ENCODE measurements around the gene TAF11L14. TPM values are rescaled to one million over a fixed set of nuclear protein-coding genes. Genes with fewer than 3 reads are reported as not detected.
"Not testable (repeated sequence)": the region's sequence is repeated elsewhere in the genome, so short reads cannot be mapped to it uniquely, and the experiment has no call there.

Gene TAF11L14
- total RNA-seq, 4 donors from 2014 or later, result not detected

DNA sequence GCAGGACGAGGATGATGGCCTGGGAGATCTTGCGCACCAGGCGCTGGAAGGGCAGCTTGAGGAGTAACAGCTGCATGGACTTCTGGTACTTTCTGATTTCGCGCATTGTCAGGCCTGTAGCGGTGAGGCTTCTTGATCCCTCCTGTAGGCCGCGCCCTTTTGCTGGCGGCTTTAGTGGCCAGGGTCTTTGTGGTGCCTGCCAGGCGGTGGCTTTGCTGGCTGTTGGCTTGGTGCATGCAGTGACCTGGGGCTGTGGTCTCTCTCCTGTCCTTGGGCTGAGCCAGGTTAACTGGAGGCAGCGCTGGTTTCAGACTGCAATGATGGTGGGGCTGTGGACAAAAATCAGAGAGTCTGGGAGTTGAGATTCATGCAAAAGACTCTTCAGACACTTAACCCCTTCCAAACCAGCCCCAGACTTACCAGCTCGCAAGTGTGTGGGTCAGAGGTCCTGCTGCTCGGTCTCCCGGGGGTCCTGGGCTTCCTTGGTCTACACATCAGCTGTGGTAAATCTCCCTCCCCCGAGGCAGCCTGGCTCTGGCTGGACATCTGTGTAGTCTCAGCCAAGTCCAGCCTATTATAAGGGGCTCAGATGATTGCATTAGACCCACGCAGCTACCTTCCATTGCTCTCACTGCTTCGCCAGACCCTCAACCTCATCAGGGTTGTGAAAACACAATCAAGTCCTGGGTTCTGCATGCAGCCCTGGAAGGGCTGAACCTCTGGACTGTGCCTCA, 19.2 kb upstream of the TAF11L14 start:
- WGBS, 2 donors, result 91 to 95% methylated on average over 15 to 17 of the region's 17 CpGs
- no peak for TF ChIP-seq POLR2A (IDR thresholded peaks at IDR 0.05)
- TF ChIP-seq, protein P1, sequence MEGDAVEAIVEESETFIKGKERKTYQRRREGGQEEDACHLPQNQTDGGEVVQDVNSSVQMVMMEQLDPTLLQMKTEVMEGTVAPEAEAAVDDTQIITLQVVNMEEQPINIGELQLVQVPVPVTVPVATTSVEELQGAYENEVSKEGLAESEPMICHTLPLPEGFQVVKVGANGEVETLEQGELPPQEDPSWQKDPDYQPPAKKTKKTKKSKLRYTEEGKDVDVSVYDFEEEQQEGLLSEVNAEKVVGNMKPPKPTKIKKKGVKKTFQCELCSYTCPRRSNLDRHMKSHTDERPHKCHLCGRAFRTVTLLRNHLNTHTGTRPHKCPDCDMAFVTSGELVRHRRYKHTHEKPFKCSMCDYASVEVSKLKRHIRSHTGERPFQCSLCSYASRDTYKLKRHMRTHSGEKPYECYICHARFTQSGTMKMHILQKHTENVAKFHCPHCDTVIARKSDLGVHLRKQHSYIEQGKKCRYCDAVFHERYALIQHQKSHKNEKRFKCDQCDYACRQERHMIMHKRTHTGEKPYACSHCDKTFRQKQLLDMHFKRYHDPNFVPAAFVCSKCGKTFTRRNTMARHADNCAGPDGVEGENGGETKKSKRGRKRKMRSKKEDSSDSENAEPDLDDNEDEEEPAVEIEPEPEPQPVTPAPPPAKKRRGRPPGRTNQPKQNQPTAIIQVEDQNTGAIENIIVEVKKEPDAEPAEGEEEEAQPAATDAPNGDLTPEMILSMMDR (IDR thresholded peaks at IDR 0.05), result no peak
- no peak for DNase-seq (ENCODE audit: low spot score in 2 of 2)
- intact Hi-C loops (cut with DNase I; ENCODE audit: low total_unique reads), result no loop called here
- H3K4me3 ChIP-seq (ENCODE audit: low read depth, poor library complexity, severe bottlenecking), result no peak overlapping the region

DNA sequence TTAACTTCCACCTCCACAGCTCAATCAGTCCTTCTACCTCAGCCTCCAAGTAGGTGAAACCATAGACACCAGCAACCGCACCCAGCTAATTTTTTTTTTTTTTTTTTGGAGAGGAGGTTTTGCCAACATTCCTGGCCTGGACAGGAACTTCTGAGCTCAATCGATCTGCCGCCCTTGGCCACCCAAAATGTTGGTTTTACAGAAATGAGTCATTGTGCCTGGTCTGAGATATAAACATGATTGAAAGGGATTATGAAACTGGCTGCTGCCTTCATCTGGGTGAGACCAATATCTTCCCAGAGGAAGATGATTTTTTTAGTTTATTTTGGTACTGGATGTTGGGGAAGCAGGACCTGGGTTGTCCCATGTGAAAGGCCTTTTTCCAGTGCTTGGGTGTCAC, 14.9 kb upstream of the TAF11L14 start:
- H3K4me3 ChIP-seq (ENCODE audit: low read depth, poor library complexity, severe bottlenecking), result no peak overlapping the region
- TF ChIP-seq, protein P1 (IDR thresholded peaks at IDR 0.05), result no peak
- no peak for TF ChIP-seq POLR2A (IDR thresholded peaks at IDR 0.05)
- no peak for DNase-seq (ENCODE audit: low spot score in 2 of 2)
- WGBS, 2 donors, result 57 to 60% methylated on average over 3 of the region's 3 CpGs
- intact Hi-C loops (cut with DNase I; ENCODE audit: low total_unique reads), result no loop called here

GRCh38 chr5:17620627-17621026, 13.6 kb upstream of the TAF11L14 start:
- 80 to 87% methylated on average over 5 to 15 of the region's 17 CpGs for WGBS, 2 donors
- TF ChIP-seq, protein P1 (IDR thresholded peaks at IDR 0.05), result no peak
- intact Hi-C loops (cut with DNase I; ENCODE audit: low total_unique reads), result no loop called here
- DNase-seq (ENCODE audit: low spot score in 2 of 2), result no peak
- no peak overlapping the region for H3K4me3 ChIP-seq (ENCODE audit: low read depth, poor library complexity, severe bottlenecking)

- 92 to 98% methylated on average over 7 to 8 of the region's 11 CpGs for WGBS, 2 donors
- TF ChIP-seq, protein P1 (IDR thresholded peaks at IDR 0.05), result no peak
- TF ChIP-seq POLR2A (IDR thresholded peaks at IDR 0.05), result no peak
- DNase-seq (ENCODE audit: low spot score in 2 of 2), result no peak
- H3K4me3 ChIP-seq (ENCODE audit: low read depth, poor library complexity, severe bottlenecking), result no peak overlapping the region
- intact Hi-C loops (cut with DNase I; ENCODE audit: low total_unique reads), result no loop called here
These were observed 8.6 kb upstream of the TAF11L14 start for GRCh38 chr5:17625686-17626085.

DNA sequence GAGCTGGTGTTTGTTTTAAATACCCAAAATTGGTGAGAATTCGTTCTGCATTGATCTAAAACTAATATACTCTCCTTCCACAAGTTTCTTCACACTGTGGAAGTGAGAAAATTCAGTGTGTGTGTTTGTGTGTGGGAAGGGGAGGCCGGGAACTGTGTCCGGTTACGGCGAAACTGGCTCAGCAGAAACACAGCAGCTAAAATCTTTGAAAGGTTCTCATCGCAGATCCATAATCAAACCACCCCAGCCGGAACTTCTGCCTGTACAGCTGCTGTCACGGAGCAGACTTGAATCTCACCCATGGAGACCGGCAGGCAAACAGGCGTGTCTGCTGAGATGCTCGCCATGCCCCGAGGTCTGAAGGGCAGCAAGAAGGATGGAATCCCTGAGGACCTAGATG, 2.5 kb upstream of the TAF11L14 start, which contains the start of gene TAF11L13:
Gene TAF11L13 (plus strand): TSS at position 301 of the 400 bp plus-strand sequence.
- 92 to 100% methylated on average over 5 to 12 of the region's 12 CpGs for WGBS, 2 donors
- H3K4me3 ChIP-seq (ENCODE audit: low read depth, poor library complexity, severe bottlenecking); DNase-seq (ENCODE audit: low spot score in 2 of 2); intact Hi-C loops (cut with DNase I; ENCODE audit: low total_unique reads): not testable (repeated sequence)

DNA sequence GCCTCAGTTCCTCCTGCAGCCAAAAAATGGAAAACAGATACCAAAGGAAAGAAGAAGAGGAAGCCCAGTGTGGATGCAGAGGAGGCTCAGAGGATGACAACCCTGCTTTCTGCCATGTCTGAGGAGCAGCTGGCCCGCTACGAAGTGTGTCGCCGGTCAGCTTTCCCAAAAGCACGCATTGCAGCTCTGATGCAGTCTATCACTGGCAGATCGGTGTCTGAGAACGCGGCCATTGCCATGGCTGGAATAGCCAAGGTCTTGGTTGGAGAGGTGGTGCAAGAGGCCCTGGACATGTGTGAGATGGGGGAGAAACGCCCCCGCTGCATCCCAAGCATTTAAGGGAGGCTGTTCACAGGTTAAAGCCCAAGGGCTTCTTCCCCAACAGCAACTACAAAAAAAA, 15.0 kb downstream of the TAF11L14 start:
- H3K4me3 ChIP-seq (ENCODE audit: low read depth, poor library complexity, severe bottlenecking); DNase-seq (ENCODE audit: low spot score in 2 of 2); intact Hi-C loops (cut with DNase I; ENCODE audit: low total_unique reads): not testable (repeated sequence)
- 97 to 98% methylated on average over 10 of the region's 10 CpGs for WGBS, 2 donors

GRCh38 chr5:17655201-17655759, 21.0 kb downstream of the TAF11L14 start:
- intact Hi-C loops (cut with DNase I; ENCODE audit: low total_unique reads); H3K4me3 ChIP-seq (ENCODE audit: low read depth, poor library complexity, severe bottlenecking); DNase-seq (ENCODE audit: low spot score in 2 of 2): not testable (repeated sequence)
- 94 to 98% methylated on average over 6 to 7 of the region's 32 CpGs for WGBS, 2 donors

Data from lower leg skin (tissue), 4 donors.